HepG2 (cell line): ENCODE measurements around the gene OTOGL. TPM values are rescaled to one million over a fixed set of nuclear protein-coding genes. Genes with fewer than 3 reads are reported as not detected.

Source experiments
- BATF2 ChIP-seq: sonication (generic); formaldehyde crosslinking; IDR thresholded peaks from 2 replicates; pipeline ENCODE4 v1.8.0; 2022; ENCODE audit warnings: mild to moderate bottlenecking, missing genetic modification reagents, moderate library complexity
- KIAA2018 ChIP-seq: sonication (generic); formaldehyde crosslinking; IDR thresholded peaks from 2 replicates; pipeline ENCODE4 v1.5.0; 2020; ENCODE audit warnings: mild to moderate bottlenecking, missing genetic modification reagents, borderline replicate concordance
- PITX1 ChIP-seq: sonication (generic); formaldehyde crosslinking; IDR thresholded peaks from 2 replicates; pipeline ENCODE4 v1.5.1; 2020; ENCODE audit warnings: mild to moderate bottlenecking, missing genetic modification reagents
- RERE ChIP-seq: IDR thresholded peaks from 2 replicates; pipeline ENCODE4 v1.6.1; 2016; ENCODE audit warnings: low read depth, missing genetic modification reagents, missing compliant biosample characterization
- ZBTB37 ChIP-seq: sonication (generic); formaldehyde crosslinking; IDR thresholded peaks from 2 replicates; pipeline ENCODE4 v1.4.0; 2020; ENCODE audit warnings: mild to moderate bottlenecking, missing genetic modification reagents
- ZFY ChIP-seq: sonication (generic); formaldehyde crosslinking; IDR thresholded peaks from 2 replicates; pipeline ENCODE4 v1.4.0; 2020; ENCODE audit warnings: missing genetic modification reagents
- ZNF460 ChIP-seq: sonication (generic); formaldehyde crosslinking; IDR thresholded peaks from 2 replicates; pipeline ENCODE4 v1.5.1; 2020; ENCODE audit warnings: missing genetic modification reagents, mild to moderate bottlenecking, borderline replicate concordance
- polyA plus RNA-seq, 8 experiments: library from polyadenylated mRNA; depleted of rRNA in 3 of 8; stranded (reverse) in 7 of 8; unstranded in 1 of 8; fragments of >200 nt; fragmentation: Illumina TruSeq in 4 of 8; extraction: Trizol in 4 of 8; gene quantifications; 2 replicates each; pipeline versions ENCODE4 v1.2.1 to v1.2.3, GENCODE V29; 2011 to 2016; ENCODE audit warnings: low read depth in 4 of 8, missing spikeins in 1 of 8, mixed read lengths in 1 of 8; ENCODE audit not compliant: insufficient read depth in 1 of 8
- total RNA-seq, 5 experiments: library from RNA; depleted of rRNA; stranded (reverse); fragments of >200 nt; fragmentation: Illumina TruSeq; extraction: Trizol; gene quantifications; 2 replicates each; pipeline ENCODE4 v1.2.3, GENCODE V29; 2016; ENCODE audit warnings: low read depth in 1 of 5

The OTOGL gene
- total and polyA plus RNA-seq, 2 of the 13 experiments (the other 11 are each of a cell fraction or from before 2014, with no cell fraction given): not detected

GRCh38 chr12:80168936-80169335 is 69.6 kb downstream of the OTOGL start (continued):
- TF ChIP-seq RERE (CRISPR knock-in tag): no peak
- no peak for TF ChIP-seq ZBTB37 (CRISPR knock-in tag)
- no peak for TF ChIP-seq ZFY
- no peak for TF ChIP-seq ZNF460 (CRISPR knock-in tag)
- no peak for TF ChIP-seq BATF2 (CRISPR knock-in tag)
- TF ChIP-seq KIAA2018 (CRISPR knock-in tag): no peak
- TF ChIP-seq PITX1 (CRISPR knock-in tag): no peak
